Islet precursor cell (in vitro differentiated cells): ENCODE data around the gene ARL13A.
"Not testable (repeated sequence)": the region's sequence is repeated elsewhere in the genome, so short reads cannot be mapped to it uniquely, and the experiment has no call there.

ENCODE experiments used
- DNase-seq: peaks from one replicate; pipeline ENCODE4 v3.0.0-alpha.2; 2018

ARL13A gene

GRCh38 chrX:100969408-100969807 is at the start of gene ARL13A:
TSS of gene ARL13A (plus strand) at chrX:100969708. CDS start at chrX:100973690, 3,982 bp downstream.
- no peak for DNase-seq

GRCh38 chrX:100924375-100924774 is 45.1 kb upstream of the ARL13A start:
- no peak for DNase-seq

GRCh38 chrX:100926453-100926852 is 43.1 kb upstream of the ARL13A start:
- DNase-seq, result no peak

- peak; percentile 86 for DNase-seq
Observed at GRCh38 chrX:100928660-100929613, 40.6 kb upstream of the ARL13A start, which contains the start of gene XKRX. TSS of gene XKRX (minus strand) at chrX:100928917. CDS start at chrX:100928304, 613 bp downstream.

GRCh38 chrX:100931218-100931924 is 38.1 kb upstream of the ARL13A start:
- no peak for DNase-seq

DNA sequence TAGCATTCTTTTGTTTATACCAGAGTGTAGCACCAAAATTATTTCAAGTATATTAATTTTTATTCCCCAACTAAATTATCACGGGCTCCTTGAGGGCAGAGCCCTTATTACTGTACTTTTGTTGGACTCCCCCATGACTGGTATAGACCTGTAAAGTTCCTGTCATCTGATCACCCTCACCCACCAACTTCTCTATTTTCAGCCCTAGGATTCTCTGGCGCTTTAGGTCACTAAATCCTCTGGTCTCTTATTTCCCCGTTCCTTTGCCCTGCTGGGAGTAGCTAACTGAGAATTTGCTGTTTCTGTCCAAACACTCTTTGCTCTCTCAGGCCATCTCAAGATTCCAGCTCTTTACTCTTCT is 37.6 kb upstream of the ARL13A start:
- DNase-seq, result no peak

DNA sequence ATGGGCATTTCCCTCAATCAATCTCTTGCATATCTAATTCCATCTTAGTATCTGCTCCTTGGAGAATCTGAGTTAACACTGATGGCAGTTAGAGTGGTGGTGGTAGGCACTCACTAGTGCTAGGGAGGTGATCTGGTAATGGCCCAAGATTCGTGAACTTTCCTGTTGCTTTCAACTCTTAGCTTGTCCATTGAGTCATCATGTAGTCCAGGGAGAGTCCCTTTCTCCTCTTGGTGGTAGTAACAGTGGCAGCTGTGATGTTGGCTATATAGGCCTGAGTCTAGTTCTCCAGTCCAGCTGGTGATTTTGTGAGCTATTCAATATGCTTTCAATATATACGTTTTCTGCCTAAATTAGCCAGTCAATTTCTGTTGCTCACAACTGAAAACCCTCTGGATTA is 33.7 kb upstream of the ARL13A start:
- no peak for DNase-seq

DNA sequence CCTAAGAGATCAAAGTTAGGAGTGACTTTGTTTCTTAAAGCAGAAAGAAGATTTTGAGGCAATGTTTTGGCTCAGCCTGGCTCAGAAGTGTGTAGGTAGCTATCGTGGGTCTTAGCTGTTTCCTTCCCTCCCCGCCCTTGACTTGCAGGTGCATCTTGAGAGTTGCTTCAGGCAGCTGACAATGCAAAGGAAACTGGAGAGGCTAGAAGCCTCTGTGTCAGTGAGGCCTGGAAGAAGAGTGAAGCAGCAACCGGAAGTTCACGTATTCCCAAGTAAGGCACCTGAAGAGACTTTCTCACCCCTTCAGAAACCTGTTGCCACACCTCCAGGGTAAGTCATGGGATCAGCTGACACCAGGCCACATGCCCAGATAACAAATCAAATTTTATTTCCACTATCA is 30.2 kb upstream of the ARL13A start:
- DNase-seq, result no peak

DNA sequence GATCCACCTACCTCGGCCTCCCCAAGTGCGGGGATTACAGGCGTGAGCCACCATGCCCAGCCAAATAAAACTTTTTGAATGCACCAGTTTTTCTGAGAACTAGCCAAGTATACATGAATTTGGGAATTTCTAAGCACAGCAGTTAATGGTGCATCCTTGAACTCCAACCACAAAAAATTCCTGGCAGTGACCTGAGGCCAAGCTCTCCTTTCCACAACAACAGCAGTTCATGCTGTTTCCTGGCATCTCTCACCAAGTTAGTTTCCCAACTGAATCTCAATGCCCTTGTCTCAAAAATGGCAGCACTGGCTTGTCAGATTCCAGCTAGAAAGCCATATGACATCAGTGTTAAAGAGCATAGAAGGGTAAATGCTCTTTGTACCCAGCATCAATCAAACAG is 24.9 kb upstream of the ARL13A start:
- no peak for DNase-seq

GRCh38 chrX:100946299-100946927 is 23.1 kb upstream of the ARL13A start:
- no peak for DNase-seq

DNA sequence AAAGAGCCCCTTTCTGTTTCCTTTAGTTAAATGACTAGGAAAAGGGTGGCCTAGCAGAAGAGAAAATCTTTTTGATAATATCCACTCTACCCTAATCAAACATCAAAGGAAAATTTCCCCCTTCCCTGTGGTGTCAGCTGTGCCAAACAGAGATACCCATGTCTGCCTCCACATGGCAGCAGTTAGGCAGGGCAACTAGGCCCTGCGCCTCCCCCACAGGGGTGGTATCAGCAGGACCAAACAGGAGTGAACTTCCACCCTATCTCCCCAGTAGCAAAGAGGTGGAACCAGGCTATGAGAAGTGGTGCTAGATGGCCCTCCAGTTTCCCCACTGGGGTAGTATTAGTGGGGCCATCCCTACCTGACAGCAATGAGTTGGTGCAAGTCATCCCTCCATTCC is 21.0 kb upstream of the ARL13A start:
- DNase-seq, result no peak

GRCh38 chrX:100962811-100963210 is 6.7 kb upstream of the ARL13A start:
- no peak for DNase-seq

- no peak for DNase-seq
Observed at GRCh38 chrX:100964362-100964761, 5.1 kb upstream of the ARL13A start.

DNA sequence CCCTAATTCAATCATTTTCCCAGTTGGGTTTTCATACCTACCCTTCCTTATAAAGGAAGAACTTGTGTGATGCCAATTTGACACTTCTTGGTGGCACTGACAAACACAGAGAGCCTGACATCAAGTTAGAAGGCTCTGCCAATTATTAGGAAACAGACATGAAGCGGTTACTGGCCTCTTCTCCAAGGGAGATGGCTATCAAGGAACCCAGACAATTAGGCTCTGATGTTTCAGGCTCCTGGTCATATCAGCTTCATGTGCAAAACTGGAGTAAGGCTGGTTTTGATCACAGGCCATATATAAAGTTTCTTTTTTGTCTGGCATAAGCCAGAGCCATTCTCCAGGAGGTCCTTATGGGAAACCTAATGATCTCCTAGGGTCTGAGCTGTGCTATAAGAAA is 428 bp downstream of the ARL13A start:
- DNase-seq, result no peak

DNA sequence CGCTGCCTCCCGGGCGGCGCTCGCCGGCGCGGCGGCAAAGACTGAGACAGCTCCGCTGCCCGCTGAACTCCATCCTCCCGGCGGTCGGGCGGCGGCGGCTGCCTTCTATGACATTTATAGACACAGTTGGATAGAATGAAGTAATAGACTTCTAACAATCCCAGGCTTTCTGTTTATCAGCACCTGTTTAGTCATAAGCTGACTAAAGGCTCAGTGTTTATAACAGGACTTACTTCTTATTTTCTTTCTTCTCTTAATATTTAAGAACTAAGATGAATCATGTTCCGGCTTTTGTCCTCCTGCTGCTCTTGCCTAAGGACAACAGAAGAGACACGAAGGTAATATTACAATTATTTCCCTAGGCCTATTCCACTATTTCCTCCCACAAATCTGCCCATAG is 3.9 kb downstream of the ARL13A start:
- DNase-seq, result no peak

DNA sequence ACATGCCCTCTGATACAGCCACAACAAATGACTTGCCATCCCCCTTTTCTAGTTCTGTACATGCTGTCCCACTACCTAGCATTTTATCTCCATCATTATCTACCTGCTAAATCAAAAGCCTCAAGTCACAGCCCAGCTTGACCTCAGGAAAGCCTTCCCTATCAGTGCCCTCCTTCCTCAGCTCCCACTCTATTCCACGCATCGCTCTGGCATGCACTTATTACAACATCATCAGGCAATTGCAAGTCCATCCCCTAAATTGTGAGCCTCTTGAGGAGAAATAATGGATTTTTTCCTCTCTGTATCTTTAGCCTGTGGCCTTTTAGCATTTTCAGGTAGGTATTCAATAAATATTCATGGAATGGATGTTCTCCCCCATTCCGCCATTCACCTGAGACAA is 5.7 kb downstream of the ARL13A start:
- DNase-seq, result no peak

- DNase-seq, result no peak
Observed at GRCh38 chrX:100976211-100976610, 6.7 kb downstream of the ARL13A start.

GRCh38 chrX:100979881-100980607 is 10.5 kb downstream of the ARL13A start:
- DNase-seq, result peak; percentile 61

GRCh38 chrX:100980608-100981497 is 11.3 kb downstream of the ARL13A start:
- no peak for DNase-seq

- DNase-seq, result not testable (repeated sequence)
Observed at GRCh38 chrX:100981498-100981845, 12.0 kb downstream of the ARL13A start.

DNA sequence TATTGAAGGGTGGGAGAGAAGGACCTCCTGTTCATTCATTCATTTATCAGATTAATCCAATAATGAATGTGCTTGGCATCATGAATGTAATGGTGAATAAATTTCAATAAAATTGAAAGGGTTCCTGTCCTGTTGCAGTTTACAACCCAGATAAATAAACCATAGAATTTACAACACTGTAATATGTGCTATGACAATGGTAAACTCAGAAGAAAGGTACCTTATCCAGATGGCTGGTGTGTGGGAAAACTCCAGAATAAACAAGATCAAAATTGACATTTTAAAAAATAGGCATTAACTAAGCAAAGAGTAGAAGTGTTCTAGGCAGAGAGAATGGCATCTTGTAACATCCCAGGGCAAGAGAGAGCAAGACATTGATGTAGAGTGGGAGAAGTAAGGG is 15.3 kb downstream of the ARL13A start:
- no peak for DNase-seq

DNA sequence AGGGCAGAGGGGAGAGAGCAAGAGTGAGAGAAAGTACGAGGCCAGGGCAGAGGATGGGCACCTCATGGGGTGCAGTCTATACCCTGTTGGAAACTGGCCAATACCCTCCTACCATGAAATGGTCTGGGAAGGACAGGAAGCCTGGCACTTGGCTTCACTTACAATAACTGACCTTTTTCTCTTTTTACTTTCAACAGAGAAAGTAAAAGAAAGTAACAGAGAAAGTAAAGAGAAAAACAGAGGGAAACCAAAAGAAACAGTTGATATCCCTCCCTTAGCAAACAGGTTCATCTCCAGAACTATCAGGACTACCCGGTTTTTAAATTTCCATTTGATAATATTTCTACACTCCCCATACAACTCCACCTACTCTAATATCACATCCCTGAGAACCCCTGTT is 20.6 kb downstream of the ARL13A start:
- no peak for DNase-seq
